Astrocyte of the spinal cord (primary cell): ENCODE data around the gene RSAD2.

Source experiments
- DNase-seq: peaks from one replicate; pipeline ENCODE4 v3.0.0; 2011; ENCODE audit warnings: low read depth, low spot score
- H3K4me3 ChIP-seq: 2 replicates; pipeline ENCODE4 v1.5.1; 2011; ENCODE audit warnings: low read depth, mild to moderate bottlenecking, low read length, moderate library complexity
- CTCF ChIP-seq: IDR thresholded peaks from 2 replicates; pipeline ENCODE4 v1.5.1; 2012; ENCODE audit warnings: low read depth, mild to moderate bottlenecking, low read length, inconsistent platforms
- in situ Hi-C: cut with HindIII; loops from 2 replicates; pipeline ENCODE4 v1.10.0; 2017; ENCODE audit warnings: low sequenced_read_pairs

The RSAD2 gene

DNA sequence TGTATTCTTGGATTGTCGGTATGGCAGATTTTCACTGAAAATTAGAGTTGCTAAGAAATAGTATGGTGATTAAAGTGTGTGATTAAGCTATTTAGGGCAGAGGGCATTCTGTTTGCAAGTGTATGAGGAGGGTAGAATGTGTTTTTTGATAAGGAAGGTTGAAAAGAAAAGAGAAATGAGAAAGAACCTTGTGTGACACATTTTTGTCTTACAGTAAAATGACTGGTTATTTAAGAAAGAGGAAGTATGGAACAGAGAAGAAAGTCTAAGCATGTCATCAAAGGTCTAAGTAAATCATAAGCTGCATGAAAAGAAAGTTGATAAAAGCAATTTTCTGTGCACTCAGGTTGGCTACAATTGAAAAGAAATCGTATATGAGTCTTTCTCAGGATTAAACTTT is 5.2 kb upstream of the RSAD2 start:
- no peak for DNase-seq
- H3K4me3 ChIP-seq = no peak overlapping the region
- in situ Hi-C loops = no loop called here
- TF ChIP-seq CTCF = no peak

DNA sequence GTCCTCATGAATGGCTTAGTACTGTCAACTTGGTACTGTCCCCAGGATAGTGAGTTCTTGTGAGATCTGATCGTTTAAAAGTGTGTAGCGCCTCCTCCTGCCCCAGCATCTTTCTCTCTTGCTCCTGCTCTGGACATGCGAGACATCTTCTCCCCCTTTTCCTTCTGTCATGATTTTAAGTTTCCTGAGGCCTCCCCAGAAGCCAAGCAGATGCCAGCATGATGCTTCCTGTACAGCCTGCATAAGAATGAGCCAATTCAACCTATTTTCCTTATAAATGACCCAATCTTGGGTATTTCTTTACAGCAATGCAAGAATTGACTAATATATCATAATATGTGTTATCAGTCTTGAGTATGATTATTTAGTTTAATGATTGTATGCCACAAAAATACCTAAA is 3.5 kb upstream of the RSAD2 start:
- no peak for TF ChIP-seq CTCF
- no peak for DNase-seq
- H3K4me3 ChIP-seq = no peak overlapping the region
- in situ Hi-C loops = no loop called here

DNA sequence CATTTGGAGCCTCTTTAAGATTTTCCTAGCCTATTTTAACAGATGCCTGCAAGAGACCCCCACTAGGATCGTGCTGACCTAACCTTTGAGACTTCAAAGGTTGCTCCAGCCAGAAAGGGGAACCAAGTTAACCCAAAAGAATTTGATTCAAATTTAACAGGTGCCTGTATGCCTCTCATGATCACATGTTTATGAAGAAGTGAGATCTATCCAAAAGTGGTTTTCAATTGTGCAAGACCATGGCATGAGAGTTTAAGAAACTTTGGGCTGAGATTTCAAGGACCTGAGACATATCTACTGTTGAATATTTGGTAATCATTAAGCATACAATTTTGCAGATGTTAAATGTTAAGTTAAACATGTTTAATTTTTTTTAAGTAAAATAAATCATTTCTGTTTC is 1.3 kb upstream of the RSAD2 start:
- in situ Hi-C loops = no loop called here
- no peak for DNase-seq
- TF ChIP-seq CTCF = no peak
- H3K4me3 ChIP-seq = no peak overlapping the region

GRCh38 chr2:6878549-6878948 is 972 bp downstream of the RSAD2 start:
- in situ Hi-C loops = no loop called here

DNA sequence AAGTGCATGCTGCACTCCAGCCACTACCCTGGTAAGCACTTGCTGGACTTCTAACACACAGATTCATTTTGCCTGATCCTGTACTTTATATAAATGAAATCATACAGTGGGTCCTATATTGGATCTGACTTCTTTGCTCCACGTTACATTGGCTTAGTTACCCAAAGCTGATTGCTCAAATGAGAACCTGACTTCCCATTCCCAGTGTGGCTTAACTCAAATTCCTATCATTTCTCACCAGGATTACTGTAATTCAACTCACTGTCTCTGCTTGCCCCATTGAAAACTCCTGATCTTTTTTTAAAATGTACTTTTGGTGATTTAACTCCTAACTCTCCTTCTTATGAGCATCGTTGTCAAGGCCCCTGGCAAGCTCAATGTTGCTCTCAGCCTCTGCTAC is 1.4 kb downstream of the RSAD2 start:
- no peak overlapping the region for H3K4me3 ChIP-seq
- in situ Hi-C loops = no loop called here
- no peak for DNase-seq
- TF ChIP-seq CTCF = no peak

More at GRCh38 chr2:6878549-6878948, 972 bp downstream of the RSAD2 start:
- no peak for DNase-seq
- no peak for TF ChIP-seq CTCF
- no peak overlapping the region for H3K4me3 ChIP-seq

DNA sequence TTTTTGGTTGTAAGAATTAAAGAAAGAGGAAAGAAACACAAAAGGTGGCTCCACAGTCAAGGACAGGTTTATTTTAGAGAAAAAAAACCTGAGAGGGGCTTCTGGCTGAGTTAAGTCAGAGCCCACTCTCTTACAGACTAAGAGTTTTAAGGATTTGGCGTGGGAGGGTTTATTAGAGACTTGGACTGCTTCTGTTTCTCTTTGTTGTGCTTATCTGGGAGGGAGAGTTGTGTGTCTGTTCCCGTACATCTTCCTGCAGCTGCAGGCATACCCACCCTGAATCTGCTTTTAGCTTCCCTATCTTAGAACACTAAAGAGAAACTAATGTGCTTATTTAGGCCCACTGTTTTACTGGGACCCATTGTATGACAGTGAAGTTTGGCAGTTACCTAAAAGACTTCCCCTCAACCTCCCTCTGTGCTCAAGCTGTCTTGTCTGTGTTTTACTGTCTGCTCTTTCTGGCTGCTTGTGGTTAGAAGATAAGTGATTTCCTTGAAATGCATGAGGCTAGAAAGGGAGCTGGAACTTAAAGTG is 2.7 kb downstream of the RSAD2 start:
- in situ Hi-C loops = no loop called here
- DNase-seq = no peak
- TF ChIP-seq CTCF = no peak
- no peak overlapping the region for H3K4me3 ChIP-seq

GRCh38 chr2:6881046-6881445 is 3.5 kb downstream of the RSAD2 start:
- in situ Hi-C loops = no loop called here
- no peak for TF ChIP-seq CTCF
- DNase-seq = no peak
- H3K4me3 ChIP-seq = no peak overlapping the region
